K562 (cell line): Measurements from ENCODE around the gene SLC29A3. TPM values are rescaled to one million over a fixed set of nuclear protein-coding genes. Genes with fewer than 3 reads are reported as not detected.

Source experiments
- ARID1B ChIP-seq: fragments of 450-650 bp; IDR thresholded peaks from 2 replicates; pipeline ENCODE4 v1.6.1; 2016; ENCODE audit warnings: antibody characterized with exemption, mild to moderate bottlenecking, inconsistent platforms
- ATF3 ChIP-seq, 2 experiments: fragments of 450-650 bp in 1 of 2; sonication (generic) in 1 of 2; formaldehyde crosslinking in 1 of 2; IDR thresholded peaks in 1 of 2; conservative IDR thresholded peaks in 1 of 2; 2 replicates each; pipeline versions ENCODE4 v1.6.1 to v1.8.1; 2016 to 2023; ENCODE audit warnings: mild to moderate bottlenecking in 2 of 2, moderate library complexity in 2 of 2, inconsistent platforms in 1 of 2, missing genetic modification reagents in 1 of 2
- BRD9 ChIP-seq: fragments of 450-650 bp; IDR thresholded peaks from 2 replicates; pipeline ENCODE4 v1.6.1; 2018; ENCODE audit warnings: low read depth; ENCODE audit not compliant: partially characterized antibody
- DDX20 ChIP-seq: fragments of 450-650 bp; IDR thresholded peaks from 2 replicates; pipeline ENCODE4 v1.6.1; 2016; ENCODE audit warnings: missing genetic modification characterization, low read depth, mild to moderate bottlenecking, missing compliant biosample characterization, moderate library complexity
- JUNB ChIP-seq: fragments of 450-650 bp; formaldehyde crosslinking; conservative IDR thresholded peaks from 2 replicates; pipeline ENCODE4 v1.4.0; 2020; ENCODE audit warnings: mild to moderate bottlenecking
- KDM2B ChIP-seq: fragments of 250-450 bp; sonication (Bioruptor Pico); IDR thresholded peaks from 2 replicates; pipeline ENCODE4 v1.8.0; 2021; ENCODE audit warnings: mild to moderate bottlenecking, moderate library complexity
- KLF1 ChIP-seq: fragments of 450-650 bp; IDR thresholded peaks from 2 replicates; pipeline ENCODE4 v1.6.1; 2016; ENCODE audit warnings: missing genetic modification characterization, missing compliant biosample characterization
- L3MBTL2 ChIP-seq: fragments of 450-650 bp; IDR thresholded peaks from 2 replicates; pipeline ENCODE4 v1.6.1; 2016; ENCODE audit warnings: mild to moderate bottlenecking, moderate library complexity
- MECOM ChIP-seq: fragments of 250-450 bp; sonication (Bioruptor Pico); IDR thresholded peaks from 2 replicates; pipeline ENCODE4 v1.8.0; 2022; ENCODE audit warnings: inconsistent platforms
- PKNOX1 ChIP-seq: fragments of 450-650 bp; IDR thresholded peaks from 2 replicates; pipeline ENCODE4 v1.6.1; 2016
- SETDB1 ChIP-seq: IDR thresholded peaks from one replicate; pipeline ENCODE4 v1.6.1; 2012; ENCODE audit warnings: low read length, control low read depth, inconsistent platforms
- SMARCC2 ChIP-seq: fragments of 450-650 bp; IDR thresholded peaks from 2 replicates; pipeline ENCODE4 v1.6.1; 2017; ENCODE audit warnings: antibody characterized with exemption, moderate library complexity, mild to moderate bottlenecking, low read depth
- SP1 ChIP-seq: sonication (generic); formaldehyde crosslinking; IDR thresholded peaks from 2 replicates; pipeline ENCODE4 v1.8.1; 2022; ENCODE audit warnings: mild to moderate bottlenecking, missing genetic modification reagents
- SRSF9 ChIP-seq: fragments of 200-400 bp; formaldehyde crosslinking; IDR thresholded peaks from 2 replicates; pipeline ENCODE4 v1.6.1; 2017; ENCODE audit warnings: low read depth, low read length, borderline replicate concordance
- TCF7 ChIP-seq: sonication (generic); IDR thresholded peaks from 2 replicates; pipeline ENCODE4 v1.6.1; 2016; ENCODE audit warnings: antibody characterized with exemption, borderline replicate concordance
- ZNF140 ChIP-seq: fragments of 250-450 bp; sonication (Bioruptor Pico); IDR thresholded peaks from 2 replicates; pipeline ENCODE4 v1.8.0; 2021; ENCODE audit warnings: moderate library complexity, mild to moderate bottlenecking, inconsistent platforms
- ZNF431 ChIP-seq: sonication (generic); formaldehyde crosslinking; IDR thresholded peaks from 2 replicates; pipeline ENCODE4 v1.8.0; 2022; ENCODE audit warnings: mild to moderate bottlenecking, missing genetic modification reagents
- polyA plus RNA-seq, 8 experiments: library from polyadenylated mRNA; depleted of rRNA in 4 of 8; stranded (reverse) in 5 of 8; unstranded in 3 of 8; fragments of >200 nt; fragmentation: Nextera tagmentation in 2 of 8; fragmentation: Illumina TruSeq in 1 of 8; extraction: Ambion mirVana in 2 of 8; extraction: Trizol in 1 of 8; gene quantifications; 2 replicates each; pipeline versions ENCODE4 v1.2.1 to v1.2.3, GENCODE V29; 2011 to 2014; ENCODE audit warnings: inconsistent platforms in 1 of 8, missing spikeins in 1 of 8
- total RNA-seq, 7 experiments: library from RNA; depleted of rRNA in 6 of 7; stranded (reverse); fragments of >200 nt in 6 of 7; fragmentation: Illumina TruSeq in 2 of 7; extraction: Trizol in 2 of 7; gene quantifications; 2 replicates each; pipeline versions ENCODE4 v1.2.1 to v1.2.3, GENCODE V29; 2011 to 2021; ENCODE audit warnings: low replicate concordance in 1 of 7

SLC29A3 gene
- total and polyA plus RNA-seq, 9 of the 15 experiments (the other 6 are each of a cell fraction or from before 2014, with no cell fraction given) = 2.1 to 10.7 (median 4.6) TPM

- TF ChIP-seq ATF3 (IDR thresholded peaks at IDR 0.05) (no peak), ATF3 (CRISPR knock-in tag; conservative IDR thresholded peaks at IDR 0.05) (0 out of 2 replicates have a peak, but pooled peaks have one; percentile 16), DDX20 (tag) (no peak), MECOM (no peak), L3MBTL2 (peak; percentile 86; the same call in 1 of the 2 replicates), JUNB (CRISPR knock-in tag) (no peak), SETDB1 (no peak), ZNF431 (CRISPR knock-in tag) (no peak), TCF7 (no peak), SRSF9 (no peak), ARID1B (peak; percentile 0; the same call in 1 of the 2 replicates), PKNOX1 (peak; percentile 24; the same call in 1 of the 2 replicates), SMARCC2 (0 out of 2 replicates have a peak, but pooled peaks have one; percentile 8), SP1 (no peak; the same call in 1 of the 2 replicates), ZNF140 (no peak), KLF1 (tag) (no peak), KDM2B (CRISPR knock-in tag) (no peak), BRD9 (peak; percentile 19)
- TF ChIP-seq, all 486 proteins: peak for 15
Observed at GRCh38 chr10:71319800-71320392, 837 bp downstream of the SLC29A3 start (continued).
